HAP-1 (cell line): ENCODE measurements around the gene KCNK13.
A peak's percentile ranks its signal among the peaks of the same experiment; 100 is the strongest.
"Not testable (repeated sequence)": the region's sequence is repeated elsewhere in the genome, so short reads cannot be mapped to it uniquely, and the experiment has no call there.

ENCODE experiments used
- DNase-seq, 2 experiments: peaks; one replicate each; pipeline ENCODE4 v3.0.0-alpha.2; 2016 to 2020; ENCODE audit warnings: low spot score in 2 of 2
- H3K27me3 ChIP-seq: fragments of 250-450 bp; sonication (Bioruptor Pico); 2 replicates; pipeline ENCODE4 v1.5.1; 2020; ENCODE audit warnings: low read depth, mild to moderate bottlenecking, moderate library complexity
- H3K36me3 ChIP-seq: fragments of 250-450 bp; sonication (Bioruptor Pico); replicated peaks from 2 replicates; pipeline ENCODE4 v1.5.1; 2020; ENCODE audit warnings: mild to moderate bottlenecking
- H3K4me1 ChIP-seq: fragments of 250-450 bp; sonication (Bioruptor Pico); 2 replicates; pipeline ENCODE4 v1.5.1; 2020; ENCODE audit warnings: mild to moderate bottlenecking
- H3K4me3 ChIP-seq: fragments of 250-450 bp; sonication (Bioruptor Pico); 2 replicates; pipeline ENCODE4 v1.5.1; 2020; ENCODE audit warnings: mild to moderate bottlenecking, moderate library complexity
- H3K9me3 ChIP-seq: fragments of 250-450 bp; sonication (Bioruptor Pico); 2 replicates; pipeline ENCODE4 v1.5.1; 2020; ENCODE audit warnings: mild to moderate bottlenecking, moderate library complexity
- in situ Hi-C: fragments of 300-500 bp; cut with MboI; formaldehyde crosslinking; loops from 3 replicates; pipeline ENCODE4 v1.14.3; 2020; ENCODE audit warnings: low sequenced_read_pairs, inconsistent platforms, mixed read lengths

Gene KCNK13

DNA sequence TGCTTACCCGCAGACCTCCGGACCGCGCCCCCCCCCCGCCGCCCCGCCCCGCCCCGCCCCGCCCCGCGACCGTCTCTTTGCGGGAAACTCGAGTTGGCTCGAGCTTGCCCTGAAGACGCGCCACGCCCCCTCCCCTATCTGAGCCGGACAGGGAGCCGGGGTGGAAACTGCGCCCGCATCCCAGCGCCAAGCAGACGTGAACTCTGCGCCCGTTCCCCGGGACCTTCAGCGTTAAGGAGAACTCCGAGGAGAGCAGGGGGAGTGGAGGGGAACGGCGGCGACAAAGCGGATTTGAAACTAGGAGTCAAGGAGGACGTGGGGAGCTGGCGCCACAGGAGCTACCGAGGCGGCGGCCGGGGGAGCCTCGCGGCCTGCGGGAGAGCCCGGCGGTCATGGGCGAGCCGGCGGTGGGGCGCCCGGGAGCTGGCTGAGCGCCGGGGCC is at the start of gene KCNK13:
Gene KCNK13, plus strand, starts transcription at position 310 of the 442 bp plus-strand sequence. CDS start 212 bp downstream, outside the sequence.
- Histone ChIP-seq H3K36me3 (no peaks in the 10 kb centered on the region), H3K4me3 (peak within 1 kb of the TSS; percentile 33), H3K4me1 (peaks cover 6% of the 10 kb centered on the region), H3K9me3 (no peaks in the 10 kb centered on the region), H3K27me3 (peaks cover 21% of the 10 kb centered on the region)
- DNase-seq = peak in 1 of 2 experiments; percentile 58
- in situ Hi-C loops = no loop called here

DNA sequence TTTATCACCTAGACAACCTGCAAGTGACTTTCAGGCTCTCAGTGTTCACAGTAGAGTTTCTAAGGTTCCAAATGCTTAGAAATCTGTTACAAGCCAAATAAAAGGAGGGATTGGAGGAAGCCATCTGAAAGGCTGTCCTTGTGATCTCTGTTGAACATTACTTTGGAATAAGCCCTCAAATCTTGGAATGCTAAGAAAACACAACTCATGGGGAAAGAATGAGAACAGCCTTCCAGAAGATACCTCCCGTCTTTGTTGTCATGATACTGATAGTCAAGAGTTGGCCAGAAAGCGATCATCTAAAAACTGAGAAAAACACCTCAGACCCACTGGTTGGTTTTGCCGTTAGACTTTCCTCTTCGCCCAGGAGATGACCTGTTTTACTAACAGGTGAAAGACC is 44.4 kb upstream of the KCNK13 start:
- Histone ChIP-seq H3K4me3 (no peak overlapping the region), H3K36me3 (peaks cover 27% of the 10 kb centered on the region), H3K27me3 (no peaks in the 10 kb centered on the region), H3K4me1 (no peaks in the 10 kb centered on the region), H3K9me3 (no peaks in the 10 kb centered on the region)
- no peak for DNase-seq
- in situ Hi-C loops = no loop called here

DNA sequence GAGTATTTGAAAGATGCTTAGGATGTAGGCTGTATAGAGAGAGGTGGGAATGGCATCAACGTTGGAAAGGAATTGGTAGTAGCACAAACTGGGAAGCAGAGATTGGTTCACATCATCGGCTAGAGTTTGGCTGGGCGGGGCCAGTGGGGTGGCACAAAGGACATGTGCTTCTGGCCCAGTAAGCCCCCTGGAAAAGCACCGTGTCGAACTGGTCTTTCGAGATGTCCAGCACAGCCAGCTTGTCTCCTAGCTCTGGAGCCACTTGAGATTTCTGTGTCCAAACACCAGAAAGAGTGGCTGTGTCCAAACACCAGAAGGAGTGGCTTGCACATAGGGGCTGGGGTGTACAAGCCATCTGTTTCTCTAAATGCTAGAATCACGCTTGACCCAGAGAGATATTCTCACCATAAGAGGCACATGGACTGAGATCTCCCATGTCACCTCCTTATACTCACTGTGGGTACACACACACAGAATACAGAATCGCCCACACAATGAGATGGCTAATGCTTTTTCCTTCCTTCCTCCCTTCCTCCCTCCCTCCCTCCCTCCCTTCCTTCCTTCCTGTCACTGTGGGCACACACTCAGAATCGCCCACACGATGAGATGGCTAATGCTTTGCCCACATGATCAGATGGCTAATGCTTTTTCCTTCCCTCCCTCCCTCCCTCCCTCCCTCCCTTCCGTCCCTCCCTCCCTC is 41.8 kb upstream of the KCNK13 start:
- Histone ChIP-seq H3K27me3 (no peaks in the 10 kb centered on the region), H3K4me3 (no peak overlapping the region), H3K9me3 (no peaks in the 10 kb centered on the region), H3K4me1 (no peaks in the 10 kb centered on the region), H3K36me3 (peaks cover 42% of the 10 kb centered on the region)
- in situ Hi-C loops = no loop called here
- no peak for DNase-seq

DNA sequence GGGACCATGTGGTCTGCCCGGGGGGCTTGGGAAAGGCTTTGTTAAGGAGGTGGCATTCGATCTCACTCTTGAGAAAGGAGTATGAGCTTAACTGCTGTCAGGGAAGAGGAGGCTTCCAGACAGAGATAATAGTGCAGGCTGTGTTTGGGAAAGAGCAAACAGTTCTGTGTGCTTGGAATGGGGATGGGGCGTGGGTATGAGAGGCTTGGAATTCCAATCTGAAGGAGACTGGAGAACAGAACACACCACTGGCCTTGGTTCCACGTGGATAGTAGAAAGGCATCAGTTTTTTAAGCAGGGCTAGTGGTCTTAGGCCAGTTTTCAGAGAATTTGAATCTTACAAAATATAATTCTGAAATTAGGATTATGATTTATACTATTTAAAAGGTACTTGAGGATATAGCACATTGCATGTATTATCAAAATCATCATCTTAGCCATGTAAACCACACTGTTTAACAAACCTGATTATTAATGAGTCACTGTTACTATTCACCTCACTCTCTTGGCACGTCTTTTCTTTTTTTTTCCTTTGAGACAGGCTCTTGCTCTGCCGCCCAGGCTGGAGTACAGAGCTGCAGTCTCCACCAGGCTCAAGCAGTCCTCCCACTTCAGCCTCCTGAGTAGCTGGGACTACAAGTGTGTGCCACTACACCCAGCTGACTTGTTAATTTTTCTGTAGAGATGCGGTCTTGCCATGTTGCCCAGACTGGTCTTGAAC is 38.5 kb upstream of the KCNK13 start:
- no peaks in the 10 kb centered on the region for H3K9me3 ChIP-seq
- in situ Hi-C loops = no loop called here
- no peak for DNase-seq
- H3K4me1 ChIP-seq = no peaks in the 10 kb centered on the region
- H3K27me3 ChIP-seq = no peaks in the 10 kb centered on the region
- H3K36me3 ChIP-seq = peaks cover 55% of the 10 kb centered on the region
- no peak overlapping the region for H3K4me3 ChIP-seq

DNA sequence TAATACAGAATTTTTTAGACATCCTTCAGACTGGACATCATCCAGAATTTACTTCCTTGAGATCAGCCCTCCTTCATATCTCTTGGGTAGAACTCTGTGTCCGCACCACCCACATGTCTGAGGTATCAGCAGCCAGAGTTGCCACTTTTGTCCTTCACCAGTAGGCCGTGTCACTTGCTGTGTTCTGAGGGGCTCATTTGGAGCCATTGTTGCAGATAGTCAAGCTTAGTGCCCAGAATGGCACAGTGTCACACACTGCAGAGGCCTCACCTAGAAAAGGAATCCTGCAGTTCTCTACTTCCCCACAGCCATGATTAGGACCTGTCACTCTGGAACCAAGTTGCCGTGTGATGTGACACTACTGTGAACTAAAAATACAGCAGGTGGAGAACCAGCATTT is 36.9 kb upstream of the KCNK13 start:
- in situ Hi-C loops = no loop called here
- H3K4me1 ChIP-seq = no peaks in the 10 kb centered on the region
- no peak overlapping the region for H3K4me3 ChIP-seq
- no peaks in the 10 kb centered on the region for H3K27me3 ChIP-seq
- peaks cover 42% of the 10 kb centered on the region for H3K36me3 ChIP-seq
- DNase-seq = no peak
- H3K9me3 ChIP-seq = no peaks in the 10 kb centered on the region

DNA sequence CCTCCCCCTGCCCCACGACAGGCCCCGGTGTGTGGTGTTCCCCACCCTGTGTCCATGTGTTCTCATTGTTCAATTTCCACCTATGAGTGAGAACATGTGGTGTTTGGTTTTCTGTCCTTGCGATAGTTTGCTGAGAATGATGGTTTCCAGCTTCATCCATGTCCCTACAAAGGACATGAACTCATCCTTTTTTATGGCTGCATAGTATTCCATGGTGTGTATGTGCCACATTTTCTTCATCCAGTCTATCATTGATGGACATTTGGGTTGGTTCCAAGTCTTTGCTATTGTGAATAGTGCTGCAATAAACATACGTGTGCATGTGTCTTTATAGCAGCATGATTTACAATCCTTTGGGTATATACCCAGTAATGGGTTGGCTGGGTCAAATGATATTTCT is 35.2 kb upstream of the KCNK13 start:
- H3K27me3 ChIP-seq, H3K4me3 ChIP-seq, in situ Hi-C loops, H3K4me1 ChIP-seq, DNase-seq, H3K9me3 ChIP-seq: not testable (repeated sequence)
- peaks cover 38% of the 10 kb centered on the region for H3K36me3 ChIP-seq

DNA sequence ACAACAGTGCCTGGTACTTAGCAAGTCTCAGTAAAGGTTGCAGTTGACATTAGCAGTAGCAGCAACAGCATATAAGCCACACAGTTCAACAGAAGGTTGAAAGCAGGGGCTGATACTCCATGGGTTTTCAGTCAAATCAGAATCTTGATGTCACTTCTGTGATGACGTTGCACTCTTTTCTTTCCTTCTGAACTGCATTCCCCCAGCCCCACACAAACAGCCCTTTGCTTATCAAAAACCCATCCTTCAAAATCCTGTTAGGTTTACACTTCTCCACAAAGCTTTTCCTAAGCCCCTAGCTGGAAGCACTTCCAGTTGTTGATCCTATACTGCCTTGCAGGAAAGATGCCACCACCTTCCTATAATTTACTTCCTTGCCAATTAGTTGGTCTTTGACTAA is 34.0 kb upstream of the KCNK13 start:
- H3K4me1 ChIP-seq = no peaks in the 10 kb centered on the region
- no peak for DNase-seq
- in situ Hi-C loops = no loop called here
- H3K27me3 ChIP-seq = no peaks in the 10 kb centered on the region
- H3K9me3 ChIP-seq = no peaks in the 10 kb centered on the region
- peaks cover 36% of the 10 kb centered on the region for H3K36me3 ChIP-seq
- H3K4me3 ChIP-seq = no peak overlapping the region

DNA sequence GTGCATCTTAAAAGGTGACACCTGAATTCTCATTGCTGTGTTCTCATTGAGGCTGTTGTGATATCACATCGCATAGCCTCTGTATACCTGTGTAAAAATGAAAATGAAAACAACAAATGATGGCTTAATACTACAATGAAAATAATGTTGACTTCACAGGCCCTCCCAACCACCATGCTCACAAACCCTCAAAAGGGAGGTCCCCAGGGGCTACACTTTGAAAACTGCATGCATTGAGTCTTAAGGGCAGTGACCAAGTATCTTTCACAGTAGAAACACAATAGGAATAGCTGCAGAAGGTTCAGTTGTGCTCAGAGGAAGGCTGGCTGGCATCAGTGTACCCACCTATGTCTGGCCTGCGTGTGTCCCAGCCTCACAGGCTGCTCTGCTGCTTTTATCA is 27.6 kb upstream of the KCNK13 start:
- H3K4me3 ChIP-seq = no peak overlapping the region
- H3K36me3 ChIP-seq = peaks cover 26% of the 10 kb centered on the region
- in situ Hi-C loops = no loop called here

DNA sequence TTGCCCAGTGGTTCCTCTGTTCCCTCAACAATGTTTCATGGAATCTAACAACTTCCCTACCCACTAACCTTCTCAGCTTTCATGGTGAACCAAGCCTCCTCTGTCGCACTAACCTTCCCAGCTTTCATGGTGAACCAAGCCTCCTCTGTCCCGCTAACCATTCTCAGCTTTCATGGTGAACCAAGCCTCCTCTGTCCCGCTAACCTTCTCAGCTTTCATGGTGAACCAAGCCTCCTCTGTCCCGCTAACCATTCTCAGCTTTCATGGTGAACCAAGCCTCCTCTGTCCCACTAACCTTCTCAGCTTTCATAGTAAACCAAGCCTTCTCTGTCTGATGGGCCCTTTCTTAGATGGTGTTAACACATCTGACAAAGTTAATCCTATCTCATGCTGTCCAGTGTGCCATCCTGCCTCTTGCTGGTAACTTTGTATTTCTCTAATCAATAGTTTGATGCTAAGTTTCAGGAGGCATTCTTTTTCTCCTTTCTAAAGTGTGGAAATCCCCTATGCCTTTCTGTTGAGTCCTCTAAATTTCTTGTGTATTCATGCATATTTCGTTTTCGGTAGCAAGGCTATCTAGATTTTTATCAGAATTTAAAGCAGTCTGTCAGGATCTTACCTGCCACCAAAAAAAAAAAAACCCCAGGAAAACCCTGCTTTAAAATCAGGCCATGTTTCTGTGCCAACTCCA is 26.8 kb upstream of the KCNK13 start:
- Histone ChIP-seq H3K9me3 (no peaks in the 10 kb centered on the region), H3K27me3 (no peaks in the 10 kb centered on the region), H3K4me1 (no peaks in the 10 kb centered on the region), H3K36me3 (peaks cover 26% of the 10 kb centered on the region), H3K4me3 (no peak overlapping the region)
- DNase-seq = no peak
- in situ Hi-C loops = no loop called here

More for the DNA sequence above, 27.6 kb upstream of the KCNK13 start:
- Histone ChIP-seq H3K27me3 (no peaks in the 10 kb centered on the region), H3K9me3 (no peaks in the 10 kb centered on the region), H3K4me1 (no peaks in the 10 kb centered on the region)
- DNase-seq = no peak

DNA sequence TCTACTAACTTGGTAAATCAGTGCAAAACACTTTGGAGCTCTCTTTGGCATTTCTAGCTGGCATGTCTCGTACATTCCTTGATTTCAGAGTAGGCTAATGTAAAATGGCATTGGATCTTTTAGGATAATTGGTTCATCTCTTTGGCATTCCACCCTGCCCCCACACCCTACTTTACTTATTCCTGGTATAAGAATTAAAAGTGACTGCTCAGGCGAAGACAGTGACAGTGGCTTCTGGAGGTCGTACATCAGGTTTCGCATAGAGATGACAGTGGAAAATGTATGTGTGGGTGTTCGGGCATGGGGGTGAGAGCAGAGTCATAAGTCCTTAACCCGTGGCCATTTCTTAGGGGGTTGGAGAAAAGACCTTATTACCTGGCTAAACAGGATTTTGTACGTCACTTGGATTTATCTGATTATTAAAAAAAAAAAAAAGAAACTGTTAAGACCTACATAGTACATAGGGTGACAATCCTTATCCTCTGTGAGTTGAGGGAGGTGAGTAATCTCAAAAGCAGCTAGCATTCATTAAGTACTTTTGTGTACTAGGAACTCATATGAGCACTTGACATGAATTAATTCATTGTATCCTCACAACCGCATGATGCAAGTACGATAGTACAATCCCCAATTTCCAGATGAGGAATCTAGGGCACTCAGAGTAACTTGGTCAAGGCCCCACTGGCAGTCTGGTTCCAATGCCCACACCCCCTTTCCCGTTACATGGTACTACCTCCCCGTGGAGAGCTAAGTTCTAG is 22.4 kb upstream of the KCNK13 start:
- in situ Hi-C loops = no loop called here
- Histone ChIP-seq H3K36me3 (peaks cover 10% of the 10 kb centered on the region), H3K4me3 (no peak overlapping the region), H3K27me3 (no peaks in the 10 kb centered on the region), H3K9me3 (no peaks in the 10 kb centered on the region), H3K4me1 (no peaks in the 10 kb centered on the region)
- DNase-seq = no peak

DNA sequence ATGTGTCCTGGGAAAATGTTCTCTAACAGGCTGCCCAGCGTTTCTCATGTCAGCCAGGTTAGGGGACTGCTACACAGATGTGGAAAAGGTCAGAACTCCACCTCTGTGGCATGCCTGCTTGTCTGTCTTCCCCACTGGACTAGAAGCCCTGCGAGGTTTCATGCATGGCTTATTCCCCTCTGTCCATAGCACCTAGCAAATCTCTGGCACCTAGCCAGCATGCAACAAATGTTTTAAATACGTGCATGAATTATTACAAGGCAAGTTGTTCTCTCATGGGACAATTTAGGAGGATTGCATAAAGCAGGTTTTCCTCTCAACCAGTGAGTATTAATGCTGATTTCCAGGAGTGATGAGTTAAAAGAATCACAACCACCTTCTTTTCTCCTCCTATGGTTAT is 21.4 kb upstream of the KCNK13 start:
- DNase-seq = no peak
- Histone ChIP-seq H3K4me3 (no peak overlapping the region), H3K27me3 (no peaks in the 10 kb centered on the region), H3K9me3 (no peaks in the 10 kb centered on the region), H3K4me1 (no peaks in the 10 kb centered on the region), H3K36me3 (peaks cover 10% of the 10 kb centered on the region)
- in situ Hi-C loops = no loop called here

DNA sequence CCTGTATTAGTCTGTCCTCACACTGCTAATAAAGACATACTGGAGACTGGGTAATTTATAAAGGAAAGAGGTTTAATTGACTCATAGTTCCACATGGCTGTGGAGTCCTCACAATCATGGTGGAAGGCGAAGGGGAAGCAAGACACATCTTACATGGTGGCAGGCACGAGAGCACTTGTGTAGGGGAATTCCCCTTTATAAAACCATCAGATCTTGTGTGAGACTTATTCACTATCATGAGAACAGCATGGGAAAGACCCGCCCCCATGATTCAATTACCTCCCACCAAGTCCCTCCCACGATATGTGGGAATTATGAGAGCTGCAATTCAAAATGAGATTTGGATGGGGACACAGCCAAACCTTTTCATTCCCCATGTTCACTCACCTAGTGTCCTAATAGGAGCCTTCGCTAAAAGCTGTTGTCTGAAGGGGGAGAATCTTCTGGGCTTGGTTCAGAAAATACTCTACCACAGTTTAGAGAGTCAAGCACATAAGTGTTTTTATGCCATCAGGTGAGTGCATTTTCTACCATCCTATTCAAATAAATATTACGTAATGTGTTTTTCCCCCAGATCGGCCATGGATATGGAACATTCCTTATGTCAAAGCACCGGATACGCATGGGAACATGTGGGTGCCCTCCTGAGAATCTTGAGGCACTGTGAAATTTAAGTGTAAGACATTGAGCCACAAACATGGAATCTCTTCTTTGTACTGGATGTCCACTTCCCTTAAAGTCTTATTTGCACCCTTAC is 19.1 kb upstream of the KCNK13 start:
- DNase-seq = no peak
- H3K4me1 ChIP-seq = no peaks in the 10 kb centered on the region
- peaks cover 8% of the 10 kb centered on the region; the same call in 1 of the 2 replicates for H3K36me3 ChIP-seq
- no peaks in the 10 kb centered on the region for H3K9me3 ChIP-seq
- H3K27me3 ChIP-seq = no peaks in the 10 kb centered on the region
- in situ Hi-C loops = no loop called here
- H3K4me3 ChIP-seq = no peak overlapping the region

DNA sequence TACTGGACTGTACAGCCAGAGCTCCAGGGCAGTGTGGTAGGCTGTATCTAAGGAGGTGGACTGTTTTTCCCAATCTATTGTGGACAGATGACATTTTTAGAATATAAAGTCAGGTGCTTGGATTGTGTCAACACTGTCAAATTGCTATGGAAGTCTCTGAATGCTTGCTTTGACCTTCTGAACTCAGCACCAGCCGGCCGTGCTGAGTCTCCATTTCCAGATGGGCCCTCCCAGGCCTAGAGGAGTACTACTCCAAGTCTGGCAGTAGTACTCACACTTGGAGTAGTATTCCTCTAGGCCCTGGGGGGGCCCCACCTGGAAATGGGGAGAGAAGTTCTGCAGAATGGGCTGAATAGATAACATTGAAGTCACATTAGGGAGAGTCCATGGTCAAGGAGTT is 16.2 kb upstream of the KCNK13 start:
- in situ Hi-C loops = no loop called here
- H3K27me3 ChIP-seq = no peaks in the 10 kb centered on the region
- H3K36me3 ChIP-seq = peaks cover 3% of the 10 kb centered on the region; the same call in 1 of the 2 replicates
- H3K4me1 ChIP-seq = no peaks in the 10 kb centered on the region
- no peak overlapping the region for H3K4me3 ChIP-seq
- no peaks in the 10 kb centered on the region for H3K9me3 ChIP-seq
- no peak for DNase-seq
